Activated CD4-positive, alpha-beta T cell treated with anti-CD3 and anti-CD28 coated beads, Interleukin-2, amount 10 ng/mL, durations not matched to agents 24 days and 14 days (primary cell): ENCODE data around the gene UNC119. TPM values are rescaled to one million over a fixed set of nuclear protein-coding genes. Genes with fewer than 3 reads are reported as not detected.

Source experiments
- DNase-seq: peaks from one replicate; pipeline ENCODE4 v3.0.0; 2022
- H3K27ac Mint-ChIP-seq: one replicate; pipeline ENCODE4 v1.8.0; 2022; ENCODE audit warnings: mild to moderate bottlenecking, mixed read lengths
- H3K27me3 Mint-ChIP-seq: one replicate; pipeline ENCODE4 v1.8.0; 2022; ENCODE audit warnings: mixed read lengths
- H3K36me3 Mint-ChIP-seq: one replicate; pipeline ENCODE4 v1.8.0; 2022; ENCODE audit warnings: low read depth, mild to moderate bottlenecking, mixed read lengths
- H3K4me1 Mint-ChIP-seq: one replicate; pipeline ENCODE4 v1.8.0; 2021; ENCODE audit warnings: mixed read lengths
- H3K4me3 Mint-ChIP-seq: one replicate; pipeline ENCODE4 v1.8.0; 2022; ENCODE audit warnings: mild to moderate bottlenecking, moderate library complexity, mixed read lengths
- H3K9me3 Mint-ChIP-seq: one replicate; pipeline ENCODE4 v1.8.0; 2021; ENCODE audit warnings: mixed read lengths
- intact Hi-C: fragments of 100-400 bp; cut with micrococcal nuclease; formaldehyde crosslinking; loops from one replicate; pipeline ENCODE4 v1.15.1; 2023
- total RNA-seq: library from RNA; stranded (reverse); gene quantifications from 2 replicates; pipeline ENCODE4 v1.2.3, GENCODE V29; 2022

UNC119 gene
- total RNA-seq, 1 donor from 2014 or later: 59.8 TPM

- H3K9me3 Mint-ChIP-seq: no peaks in the 10 kb centered on the region
- DNase-seq: no peak
- H3K4me3 Mint-ChIP-seq: no peak overlapping the region
- H3K27ac Mint-ChIP-seq: no peak overlapping the region
- H3K27me3 Mint-ChIP-seq: no peaks in the 10 kb centered on the region
- intact Hi-C loops: no loop called here
- H3K36me3 Mint-ChIP-seq: peaks cover 48% of the 10 kb centered on the region
- peaks cover 16% of the 10 kb centered on the region for H3K4me1 Mint-ChIP-seq
These were observed 11.1 kb upstream of the UNC119 start for GRCh38 chr17:28563475-28563874.

DNA sequence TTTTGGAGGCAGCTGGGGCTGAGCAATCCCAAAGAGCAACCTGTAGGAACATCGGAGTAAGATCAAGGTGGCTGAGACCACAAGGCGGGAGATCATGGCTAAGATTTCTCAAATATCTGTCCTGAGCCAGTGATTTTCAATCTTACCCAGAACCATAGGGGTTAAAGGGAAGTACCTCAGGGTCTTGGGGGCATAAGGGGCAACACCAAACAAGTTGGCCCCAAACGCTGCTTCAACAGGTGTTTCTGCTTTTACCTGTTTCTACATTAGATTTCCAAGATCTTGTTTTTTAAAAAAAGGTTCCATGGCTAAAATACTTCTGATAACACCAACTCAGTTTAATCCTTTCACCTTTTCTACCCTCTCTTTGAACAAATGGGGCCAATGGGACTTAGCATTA lies 2.6 kb upstream of the UNC119 start:
- no peak overlapping the region for H3K4me3 Mint-ChIP-seq
- H3K27ac Mint-ChIP-seq: no peak overlapping the region
- no peaks in the 10 kb centered on the region for H3K27me3 Mint-ChIP-seq
- peaks cover 36% of the 10 kb centered on the region for H3K4me1 Mint-ChIP-seq
- peaks cover 65% of the 10 kb centered on the region for H3K36me3 Mint-ChIP-seq
- DNase-seq: no peak
- intact Hi-C loops: no loop called here
- H3K9me3 Mint-ChIP-seq: no peaks in the 10 kb centered on the region

DNA sequence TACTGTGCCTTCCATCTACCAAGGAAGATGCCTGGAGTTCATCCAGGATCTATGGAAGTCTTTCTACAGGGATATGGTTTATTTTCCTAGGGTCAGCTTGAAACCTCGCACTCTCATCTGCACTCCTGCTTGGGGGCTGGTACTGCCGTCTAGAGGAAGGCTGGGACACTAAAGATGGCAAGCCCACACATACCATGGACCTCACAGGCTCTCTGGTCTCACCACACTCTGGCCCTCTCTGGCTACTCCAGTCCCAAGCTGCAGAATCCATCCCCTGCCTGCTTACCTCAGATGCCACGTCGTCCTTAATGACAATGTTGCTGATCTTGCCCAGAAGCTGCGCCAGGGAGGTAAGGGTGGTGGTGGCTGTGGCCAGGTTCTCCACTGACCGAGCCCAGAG lies 2.1 kb upstream of the UNC119 start:
- no peaks in the 10 kb centered on the region for H3K9me3 Mint-ChIP-seq
- peaks cover 40% of the 10 kb centered on the region for H3K4me1 Mint-ChIP-seq
- no peak overlapping the region for H3K4me3 Mint-ChIP-seq
- peaks cover 60% of the 10 kb centered on the region for H3K36me3 Mint-ChIP-seq
- no peak overlapping the region for H3K27ac Mint-ChIP-seq
- intact Hi-C loops: loop anchor here (5.0 kb wide), 2 partner anchors 88 to 137 kb away; no protein-coding TSS in a partner anchor
- no peaks in the 10 kb centered on the region for H3K27me3 Mint-ChIP-seq
- DNase-seq: no peak

GRCh38 chr17:28553000-28553505 lies 629 bp upstream of the UNC119 start:
- peak overlapping the region; percentile 96 for H3K4me3 Mint-ChIP-seq

GRCh38 chr17:28551421-28552175 lies 826 bp downstream of the UNC119 start:
- DNase-seq: peak; percentile 68
- H3K4me1 Mint-ChIP-seq: peaks cover 53% of the 10 kb centered on the region
- peak overlapping the region; percentile 90 for H3K27ac Mint-ChIP-seq
- intact Hi-C loops: loop anchor here (1.0 to 5.0 kb wide), 3 partner anchors 20 to 134 kb away; partner anchors contain the start of gene PIGS
- H3K27me3 Mint-ChIP-seq: no peaks in the 10 kb centered on the region
- peaks cover 40% of the 10 kb centered on the region for H3K36me3 Mint-ChIP-seq
- H3K9me3 Mint-ChIP-seq: no peaks in the 10 kb centered on the region
- peak overlapping the region; percentile 96 for H3K4me3 Mint-ChIP-seq

More at GRCh38 chr17:28553000-28553505, 629 bp upstream of the UNC119 start:
- peaks cover 51% of the 10 kb centered on the region for H3K36me3 Mint-ChIP-seq
- H3K27ac Mint-ChIP-seq: peak overlapping the region; percentile 14
- no peak for DNase-seq
- no peaks in the 10 kb centered on the region for H3K27me3 Mint-ChIP-seq
- intact Hi-C loops: loop anchor here (1.0 to 5.0 kb wide), 3 partner anchors 18 to 136 kb away; partner anchors contain the start of gene PIGS
- H3K9me3 Mint-ChIP-seq: no peaks in the 10 kb centered on the region
- peaks cover 55% of the 10 kb centered on the region for H3K4me1 Mint-ChIP-seq

DNA sequence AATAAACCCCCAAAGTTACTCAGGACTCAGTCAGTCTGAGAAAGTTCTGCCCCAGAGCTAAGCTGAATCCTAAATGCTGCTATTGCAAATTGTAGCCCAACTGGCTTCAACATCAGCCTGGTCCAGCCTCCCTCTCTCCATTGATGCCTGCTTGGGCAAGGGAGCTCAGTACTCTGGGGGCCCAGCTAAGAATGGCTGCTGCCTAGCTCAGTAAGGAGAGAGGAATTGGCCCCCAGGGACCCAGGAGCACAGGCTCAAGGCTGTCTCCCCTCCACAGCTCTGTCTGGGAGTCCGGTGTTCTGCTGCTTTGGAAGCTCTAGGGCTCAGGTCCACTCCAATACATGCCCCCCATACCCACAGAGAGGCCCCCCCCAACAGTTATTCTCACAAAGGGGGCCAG lies 1.6 kb downstream of the UNC119 start:
- Mint-ChIP-seq H3K4me1 (peaks cover 53% of the 10 kb centered on the region), H3K9me3 (no peaks in the 10 kb centered on the region), H3K36me3 (peaks cover 36% of the 10 kb centered on the region), H3K4me3 (peak overlapping the region; percentile 96), H3K27ac (peak overlapping the region; percentile 34), H3K27me3 (no peaks in the 10 kb centered on the region)
- intact Hi-C loops: loop anchor here (5.0 kb wide), 2 partner anchors 91 to 134 kb away; no protein-coding TSS in a partner anchor
- DNase-seq: peak; percentile 65

GRCh38 chr17:28549236-28550132 lies 2.9 kb downstream of the UNC119 start:
- intact Hi-C loops: loop anchor here (2.0 to 5.0 kb wide), 4 partner anchors 49 to 132 kb away; partner anchors contain the start of gene SPAG5
- H3K4me1 Mint-ChIP-seq: peaks cover 54% of the 10 kb centered on the region
- peak overlapping the region; percentile 94 for H3K27ac Mint-ChIP-seq
- H3K4me3 Mint-ChIP-seq: peak overlapping the region; percentile 96
- H3K27me3 Mint-ChIP-seq: no peaks in the 10 kb centered on the region
- H3K36me3 Mint-ChIP-seq: peaks cover 30% of the 10 kb centered on the region
- no peaks in the 10 kb centered on the region for H3K9me3 Mint-ChIP-seq
- peak; percentile 94 for DNase-seq

DNA sequence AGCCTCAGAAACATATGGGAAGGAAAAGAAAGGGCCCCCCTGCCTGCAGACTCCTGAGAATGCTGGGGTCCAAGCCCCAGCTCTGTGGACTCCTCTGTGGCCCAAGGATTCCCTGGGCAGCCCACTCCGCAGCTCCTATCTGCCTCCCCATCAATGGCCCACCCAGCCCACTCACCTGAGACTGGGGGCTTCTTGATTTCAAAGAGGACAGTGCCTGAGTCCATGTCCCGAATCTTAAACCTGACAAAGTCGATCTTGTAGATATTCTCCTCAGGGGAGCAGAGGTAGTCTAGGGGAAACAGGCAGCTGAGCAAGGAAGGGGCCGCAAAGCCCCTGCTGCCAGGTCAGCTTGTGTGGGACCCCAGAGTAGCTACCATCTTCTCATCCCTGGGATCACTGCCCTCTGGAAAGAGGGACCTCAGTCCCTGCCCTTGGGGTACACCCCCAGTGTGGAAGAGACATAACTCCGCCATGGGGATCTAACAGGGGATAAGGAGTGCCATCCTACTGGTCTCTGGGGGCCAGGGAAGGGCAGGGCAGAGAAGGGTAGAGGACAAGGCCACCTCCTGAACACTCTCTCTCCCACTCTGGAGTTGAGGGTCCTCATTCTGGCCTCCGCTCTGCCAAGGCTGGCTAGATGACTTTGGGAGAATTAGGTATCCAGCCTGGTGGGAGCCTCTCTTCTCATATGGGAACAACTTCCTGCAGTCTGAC lies 3.9 kb downstream of the UNC119 start:
- peak overlapping the region; percentile 96 for H3K4me3 Mint-ChIP-seq
- peaks cover 20% of the 10 kb centered on the region for H3K36me3 Mint-ChIP-seq
- H3K27me3 Mint-ChIP-seq: no peaks in the 10 kb centered on the region
- no peaks in the 10 kb centered on the region for H3K9me3 Mint-ChIP-seq
- DNase-seq: no peak
- H3K4me1 Mint-ChIP-seq: peaks cover 47% of the 10 kb centered on the region
- intact Hi-C loops: loop anchor here (2.0 kb wide), 2 partner anchors 50 to 54 kb away; partner anchors contain the start of gene SPAG5
- peak overlapping the region; percentile 94 for H3K27ac Mint-ChIP-seq

DNA sequence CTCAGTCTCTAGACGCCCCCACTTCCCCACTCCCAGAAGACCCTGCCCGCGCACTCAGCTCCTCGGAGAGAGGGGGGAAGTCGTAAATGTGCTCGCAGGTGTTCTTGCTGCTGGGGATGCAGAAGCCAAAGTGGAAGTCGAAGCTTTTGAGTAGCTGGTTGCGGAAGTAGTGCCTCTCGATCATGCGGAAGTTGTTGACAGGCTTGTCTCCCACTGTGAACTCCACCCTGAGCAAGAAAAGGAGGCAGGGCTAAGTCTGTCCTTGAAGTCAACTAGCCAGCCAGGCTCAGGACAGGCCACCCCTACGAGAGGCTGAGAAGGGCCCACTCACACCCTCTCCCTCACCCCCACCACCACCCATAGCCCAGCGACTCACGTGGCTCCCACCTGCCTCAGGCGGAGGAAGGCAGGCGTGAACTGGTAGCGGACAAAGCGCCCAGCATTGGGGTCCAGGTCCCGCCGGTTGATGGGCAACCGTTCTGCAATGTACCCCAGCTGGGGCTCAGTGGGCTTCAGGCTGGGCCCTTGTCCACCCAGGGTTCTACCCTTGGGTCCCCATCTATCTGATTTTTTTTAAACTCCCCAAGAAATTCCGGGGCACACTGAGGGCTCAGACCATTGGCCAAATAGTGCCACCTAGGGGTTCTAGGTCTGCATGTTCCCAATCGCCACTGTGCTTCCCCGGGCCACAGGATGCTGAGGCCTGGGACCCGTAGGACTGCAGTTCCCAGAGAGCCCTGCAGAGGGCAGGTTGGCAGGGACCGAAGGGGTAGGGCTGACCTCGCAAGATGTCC lies 4.6 kb downstream of the UNC119 start:
- peak overlapping the region; percentile 94 for H3K27ac Mint-ChIP-seq
- H3K4me3 Mint-ChIP-seq: peak overlapping the region; percentile 96
- H3K4me1 Mint-ChIP-seq: peaks cover 44% of the 10 kb centered on the region
- intact Hi-C loops: loop anchor here (2.0 kb wide), 2 partner anchors 51 to 53 kb away; partner anchors contain the start of gene SPAG5
- H3K36me3 Mint-ChIP-seq: peaks cover 15% of the 10 kb centered on the region
- peak; percentile 91 for DNase-seq
- no peaks in the 10 kb centered on the region for H3K27me3 Mint-ChIP-seq
- H3K9me3 Mint-ChIP-seq: no peaks in the 10 kb centered on the region

GRCh38 chr17:28547096-28547622 lies 5.3 kb downstream of the UNC119 start:
- no peak for DNase-seq
- H3K9me3 Mint-ChIP-seq: no peaks in the 10 kb centered on the region
- H3K27ac Mint-ChIP-seq: peak overlapping the region; percentile 47
- peaks cover 42% of the 10 kb centered on the region for H3K4me1 Mint-ChIP-seq
- peak overlapping the region; percentile 38 for H3K4me3 Mint-ChIP-seq
- H3K36me3 Mint-ChIP-seq: peaks cover 15% of the 10 kb centered on the region
- H3K27me3 Mint-ChIP-seq: no peaks in the 10 kb centered on the region
- intact Hi-C loops: no loop called here

DNA sequence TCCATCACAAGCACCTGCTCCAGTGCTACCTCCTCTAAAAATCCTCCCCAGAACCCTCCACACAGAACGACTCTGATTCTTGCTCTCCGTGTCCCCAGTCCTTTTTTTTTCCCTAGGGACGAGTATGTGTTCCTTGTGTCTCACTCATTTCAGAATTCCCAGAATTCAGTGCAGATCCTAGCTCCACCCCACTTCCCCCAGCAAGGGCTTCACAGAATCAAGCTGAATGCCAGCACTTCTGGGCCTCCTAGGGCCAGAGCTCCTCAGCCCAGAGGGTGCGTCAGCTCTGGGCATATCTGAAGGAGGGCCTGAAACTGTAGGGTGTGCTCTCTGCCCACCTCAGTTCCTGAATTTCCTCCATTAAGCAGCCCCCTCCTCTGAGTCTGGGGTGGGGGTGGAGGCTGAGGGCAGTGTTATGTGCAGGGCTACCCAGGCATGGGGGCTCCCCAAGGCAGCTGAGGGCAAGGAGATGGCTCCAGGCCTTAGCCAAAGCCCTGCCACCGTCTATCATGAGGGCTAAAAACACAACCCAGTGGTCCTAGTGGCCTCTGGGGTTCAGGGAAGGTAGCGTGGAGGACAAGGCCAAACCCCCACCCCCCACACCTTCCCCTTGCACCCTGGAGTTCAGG lies 6.5 kb downstream of the UNC119 start:
- Mint-ChIP-seq H3K27me3 (no peaks in the 10 kb centered on the region), H3K4me1 (peaks cover 31% of the 10 kb centered on the region), H3K4me3 (no peak overlapping the region), H3K36me3 (peaks cover 11% of the 10 kb centered on the region), H3K9me3 (no peaks in the 10 kb centered on the region), H3K27ac (no peak overlapping the region)
- intact Hi-C loops: no loop called here
- DNase-seq: no peak

GRCh38 chr17:28545141-28545503 lies 7.3 kb downstream of the UNC119 start:
- Mint-ChIP-seq H3K27ac (no peak overlapping the region), H3K36me3 (peaks cover 11% of the 10 kb centered on the region), H3K4me1 (peaks cover 23% of the 10 kb centered on the region), H3K9me3 (no peaks in the 10 kb centered on the region), H3K27me3 (no peaks in the 10 kb centered on the region), H3K4me3 (no peak overlapping the region)
- intact Hi-C loops: no loop called here
- no peak for DNase-seq
